NT2/D1 (cell line): Measurements from ENCODE around the gene TINAGL1.

Experiments
- SUZ12 ChIP-seq: IDR thresholded peaks from 2 replicates; pipeline ENCODE4 v1.6.1; 2011; ENCODE audit not compliant: insufficient read length, insufficient read depth; ENCODE audit errors: extremely low read depth
- YY1 ChIP-seq: IDR thresholded peaks from 2 replicates; pipeline ENCODE4 v1.6.1; 2011; ENCODE audit not compliant: insufficient read length, insufficient read depth
- ZNF274 ChIP-seq: IDR thresholded peaks from 2 replicates; pipeline ENCODE4 v1.6.1; 2011; ENCODE audit warnings: mild to moderate bottlenecking, low read depth, low read length

DNA sequence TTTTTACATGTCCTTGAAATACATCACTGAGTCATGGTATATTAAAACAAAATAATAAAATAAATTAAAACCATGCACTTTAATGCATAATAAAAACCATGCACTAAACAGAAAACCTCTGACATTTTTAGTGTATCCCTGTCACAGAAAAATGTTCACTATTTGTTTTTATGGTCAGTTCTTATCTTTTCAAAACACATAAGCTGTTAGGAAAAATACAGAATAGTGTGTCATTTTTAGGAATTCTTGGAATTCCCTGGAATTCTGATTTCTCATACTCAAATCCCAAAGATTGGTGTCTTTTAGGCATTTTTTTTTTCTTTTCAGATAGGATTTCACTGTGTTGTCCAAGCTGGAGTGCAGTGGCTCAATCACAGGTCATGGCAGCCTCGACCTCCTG lies 25.1 kb upstream of the TINAGL1 start:
- TF ChIP-seq YY1 (no peak), SUZ12 (no peak), ZNF274 (no peak)
